Mucosa of stomach (tissue), 1 donor: ENCODE results near the gene MCAM.

ENCODE experiments used
- H3K27me3 ChIP-seq: one replicate; pipeline ENCODE4 v1.7.0; 2013; ENCODE audit warnings: mild to moderate bottlenecking, low read length; ENCODE audit not compliant: control insufficient read depth, insufficient read depth
- H3K36me3 ChIP-seq: one replicate; pipeline ENCODE4 v1.7.0; 2013; ENCODE audit warnings: low read length; ENCODE audit not compliant: control insufficient read depth, insufficient read depth
- H3K4me1 ChIP-seq: one replicate; pipeline ENCODE4 v1.7.0; 2013; ENCODE audit warnings: mild to moderate bottlenecking, low read length; ENCODE audit not compliant: control insufficient read depth, insufficient read depth
- H3K4me3 ChIP-seq: one replicate; pipeline ENCODE4 v1.7.0; 2013; ENCODE audit warnings: low read length
- H3K9ac ChIP-seq: one replicate; pipeline ENCODE4 v1.7.0; 2013; ENCODE audit warnings: mild to moderate bottlenecking, low read length, moderate library complexity
- H3K9me3 ChIP-seq: one replicate; pipeline ENCODE4 v1.7.0; 2013; ENCODE audit warnings: mild to moderate bottlenecking, low read length, moderate library complexity; ENCODE audit not compliant: control insufficient read depth
- donor health status: Pancreatic carcinoma.

The MCAM gene

DNA sequence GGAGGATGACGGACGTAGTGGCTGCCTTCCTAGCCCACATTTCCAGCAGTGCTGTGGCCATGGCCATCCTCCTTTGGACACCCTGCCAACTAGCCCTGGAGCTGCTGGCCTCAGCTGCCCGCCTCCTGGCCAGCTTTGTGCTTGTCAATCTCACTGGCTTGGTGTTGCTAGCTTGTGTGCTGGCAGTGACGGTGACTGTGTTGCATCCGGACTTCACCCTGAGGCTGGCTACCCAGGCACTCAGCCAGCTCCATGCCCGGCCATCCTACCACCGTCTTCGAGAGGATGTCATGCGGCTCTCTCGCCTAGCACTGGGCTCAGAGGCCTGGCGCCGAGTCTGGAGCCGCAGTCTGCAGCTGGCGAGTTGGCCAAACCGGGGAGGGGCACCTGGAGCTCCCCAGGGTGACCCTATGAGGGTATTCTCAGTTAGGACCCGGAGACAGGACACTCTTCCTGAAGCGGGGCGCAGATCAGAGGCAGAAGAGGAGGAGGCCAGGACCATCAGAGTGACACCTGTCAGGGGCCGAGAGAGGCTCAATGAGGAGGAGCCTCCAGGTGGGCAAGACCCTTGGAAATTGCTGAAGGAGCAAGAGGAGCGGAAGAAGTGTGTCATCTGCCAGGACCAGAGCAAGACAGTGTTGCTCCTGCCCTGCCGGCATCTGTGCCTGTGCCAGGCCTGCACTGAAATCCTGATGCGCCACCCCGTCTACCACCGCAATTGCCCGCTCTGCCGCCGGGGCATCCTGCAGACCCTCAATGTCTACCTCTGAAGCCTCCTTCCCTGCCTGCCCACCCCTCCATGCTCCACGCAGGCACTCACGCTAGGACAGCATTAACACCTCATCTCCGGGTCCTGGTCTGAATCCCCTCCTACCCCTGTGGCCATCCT is 19.0 kb upstream of the MCAM start:
- peaks cover 40% of the 10 kb centered on the region for H3K4me1 ChIP-seq
- peaks cover 25% of the 10 kb centered on the region for H3K27me3 ChIP-seq
- H3K4me3 ChIP-seq = no peak overlapping the region
- peak overlapping the region; percentile 83 for H3K9ac ChIP-seq
- no peaks in the 10 kb centered on the region for H3K9me3 ChIP-seq
- no peaks in the 10 kb centered on the region for H3K36me3 ChIP-seq

DNA sequence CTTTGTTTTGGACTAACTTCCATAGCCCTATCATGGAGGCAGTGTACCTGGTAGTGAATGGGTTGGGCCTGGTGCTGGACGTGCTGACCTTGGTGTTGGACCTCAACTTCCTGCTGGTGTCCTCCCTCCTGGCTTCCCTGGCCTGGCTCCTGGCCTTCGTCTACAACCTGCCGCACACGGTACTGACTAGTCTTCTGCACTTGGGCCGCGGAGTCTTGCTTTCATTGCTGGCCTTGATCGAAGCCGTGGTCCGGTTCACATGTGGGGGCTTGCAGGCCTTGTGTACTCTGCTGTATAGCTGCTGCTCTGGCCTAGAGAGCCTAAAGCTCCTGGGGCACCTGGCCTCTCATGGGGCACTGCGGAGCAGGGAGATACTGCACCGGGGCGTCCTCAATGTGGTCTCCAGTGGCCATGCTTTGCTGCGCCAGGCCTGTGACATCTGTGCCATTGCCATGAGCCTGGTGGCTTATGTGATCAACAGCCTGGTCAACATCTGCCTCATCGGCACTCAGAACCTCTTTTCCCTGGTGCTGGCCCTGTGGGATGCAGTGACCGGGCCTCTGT is 18.2 kb upstream of the MCAM start:
- no peaks in the 10 kb centered on the region for H3K9me3 ChIP-seq
- H3K4me1 ChIP-seq = peaks cover 33% of the 10 kb centered on the region
- peaks cover 18% of the 10 kb centered on the region for H3K27me3 ChIP-seq
- H3K36me3 ChIP-seq = no peaks in the 10 kb centered on the region
- H3K4me3 ChIP-seq = peak overlapping the region; percentile 37
- H3K9ac ChIP-seq = peak overlapping the region; percentile 83

DNA sequence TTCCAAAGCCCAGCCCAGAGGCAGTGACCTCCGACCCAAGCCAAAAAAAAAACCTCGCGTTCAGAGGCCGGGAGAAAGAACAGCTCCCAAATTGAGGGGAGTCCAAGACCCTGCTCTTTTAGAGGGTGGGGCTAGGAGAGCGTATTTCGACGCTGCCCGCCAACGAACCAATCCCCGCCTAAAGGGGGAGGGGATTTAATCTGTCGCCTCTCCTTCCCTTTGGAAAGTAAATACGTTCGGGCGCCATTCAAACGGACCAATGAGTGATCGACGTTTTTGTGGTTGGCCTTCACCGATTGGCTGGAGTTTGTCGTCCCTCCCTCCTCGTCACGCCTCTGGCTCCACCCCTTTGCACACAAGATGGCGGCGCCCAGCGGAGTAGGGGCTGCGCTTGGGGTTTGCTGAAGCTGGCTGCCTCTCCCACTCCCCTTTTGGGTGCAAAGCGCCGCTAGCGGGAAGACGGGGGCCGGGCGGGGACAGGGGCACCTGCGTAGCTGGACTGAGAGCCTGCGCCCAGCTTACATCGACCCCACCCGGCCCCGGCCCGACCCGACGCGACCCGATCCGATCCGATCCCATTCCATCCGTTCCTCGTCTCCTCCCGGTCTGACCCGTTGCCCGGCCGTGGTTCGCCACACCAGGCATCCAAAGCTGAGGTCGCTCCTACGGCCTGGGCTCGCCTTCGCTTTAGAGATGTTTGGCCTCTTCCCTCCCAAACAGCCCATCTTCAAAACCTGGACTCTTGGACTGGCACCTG is 17.4 kb upstream of the MCAM start, which contains the start of gene RNF26:
Gene RNF26 (plus strand): TSS at position 354 of the 757 bp plus-strand sequence. CDS start 596 bp downstream, outside the sequence.
- peak within 1 kb of the TSS; percentile 83 for H3K9ac ChIP-seq
- peak within 1 kb of the TSS; percentile 37 for H3K4me3 ChIP-seq
- peaks cover 25% of the 10 kb centered on the region for H3K4me1 ChIP-seq
- no peaks in the 10 kb centered on the region for H3K36me3 ChIP-seq
- H3K27me3 ChIP-seq = peaks cover 10% of the 10 kb centered on the region
- no peaks in the 10 kb centered on the region for H3K9me3 ChIP-seq

DNA sequence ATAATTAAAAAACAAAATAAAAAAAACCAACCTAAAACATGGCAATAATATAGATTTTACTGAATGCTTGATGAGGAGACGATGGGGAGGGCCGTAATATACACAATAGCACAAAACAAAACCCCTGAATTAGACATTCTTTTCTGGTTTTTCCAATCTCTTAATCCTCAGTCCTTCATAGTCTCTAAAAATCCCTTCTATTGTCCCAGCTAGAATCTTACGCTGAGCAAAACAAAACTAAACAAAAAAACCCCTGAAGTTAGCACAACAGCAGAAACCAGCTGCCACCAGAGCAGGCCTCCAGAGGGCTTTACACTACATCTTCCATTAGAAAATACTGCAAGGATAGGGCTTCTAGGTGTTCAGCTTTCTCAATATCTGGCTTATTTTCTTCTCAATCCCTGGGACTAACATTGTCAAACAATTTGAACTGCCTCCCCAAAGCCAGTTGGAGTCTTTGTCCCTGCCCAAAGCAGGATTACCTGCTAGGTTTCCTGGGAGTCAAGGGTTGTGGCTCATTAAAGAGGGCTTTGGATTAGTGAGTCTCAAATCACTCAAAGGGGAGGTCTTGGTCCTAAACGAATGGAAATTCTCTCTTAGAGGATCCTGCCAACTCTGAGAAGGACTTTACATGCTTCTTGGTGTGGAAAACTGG is 15.3 kb upstream of the MCAM start:
- H3K4me3 ChIP-seq = no peak overlapping the region
- no peaks in the 10 kb centered on the region for H3K27me3 ChIP-seq
- H3K4me1 ChIP-seq = peaks cover 16% of the 10 kb centered on the region
- no peak overlapping the region for H3K9ac ChIP-seq
- H3K9me3 ChIP-seq = no peaks in the 10 kb centered on the region
- H3K36me3 ChIP-seq = no peaks in the 10 kb centered on the region

- H3K27me3 ChIP-seq = no peaks in the 10 kb centered on the region
- no peaks in the 10 kb centered on the region for H3K36me3 ChIP-seq
- H3K4me1 ChIP-seq = peaks cover 6% of the 10 kb centered on the region
- H3K9me3 ChIP-seq = no peaks in the 10 kb centered on the region
- no peak overlapping the region for H3K9ac ChIP-seq
- no peak overlapping the region for H3K4me3 ChIP-seq
These were observed 13.3 kb upstream of the MCAM start for GRCh38 chr11:119330237-119330636.

GRCh38 chr11:119329320-119329719 is 12.4 kb upstream of the MCAM start:
- no peaks in the 10 kb centered on the region for H3K9me3 ChIP-seq
- H3K4me1 ChIP-seq = no peaks in the 10 kb centered on the region
- H3K27me3 ChIP-seq = no peaks in the 10 kb centered on the region
- no peaks in the 10 kb centered on the region for H3K36me3 ChIP-seq
- H3K4me3 ChIP-seq = no peak overlapping the region
- H3K9ac ChIP-seq = no peak overlapping the region

DNA sequence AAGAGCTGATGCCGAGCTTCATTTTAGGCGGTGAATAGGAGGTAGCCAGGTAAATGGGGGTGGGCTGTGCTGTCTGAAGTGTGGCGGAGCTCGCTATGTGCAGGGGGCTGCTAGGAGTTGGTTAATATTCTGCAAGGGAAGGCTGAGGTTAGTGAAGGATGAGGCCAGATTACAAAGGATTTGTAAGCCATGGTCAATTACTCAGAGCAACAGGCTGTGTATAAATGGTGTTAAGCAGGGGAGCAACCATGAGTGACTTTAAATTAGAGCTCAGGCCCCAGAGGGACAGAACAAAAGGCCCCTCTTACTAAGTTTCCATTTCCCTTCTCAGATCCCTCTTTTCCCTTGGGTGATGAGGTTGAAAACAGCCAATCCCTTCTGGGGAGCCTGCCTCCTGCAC is 7.3 kb upstream of the MCAM start:
- H3K4me3 ChIP-seq = no peak overlapping the region
- no peaks in the 10 kb centered on the region for H3K9me3 ChIP-seq
- no peaks in the 10 kb centered on the region for H3K36me3 ChIP-seq
- no peak overlapping the region for H3K9ac ChIP-seq
- peaks cover 21% of the 10 kb centered on the region for H3K27me3 ChIP-seq
- H3K4me1 ChIP-seq = peaks cover 20% of the 10 kb centered on the region

- Histone ChIP-seq H3K36me3 (no peaks in the 10 kb centered on the region), H3K27me3 (peaks cover 22% of the 10 kb centered on the region), H3K4me3 (no peak overlapping the region), H3K9ac (no peak overlapping the region), H3K9me3 (no peaks in the 10 kb centered on the region), H3K4me1 (peaks cover 23% of the 10 kb centered on the region)
These were observed 6.7 kb upstream of the MCAM start for GRCh38 chr11:119323532-119324033.

DNA sequence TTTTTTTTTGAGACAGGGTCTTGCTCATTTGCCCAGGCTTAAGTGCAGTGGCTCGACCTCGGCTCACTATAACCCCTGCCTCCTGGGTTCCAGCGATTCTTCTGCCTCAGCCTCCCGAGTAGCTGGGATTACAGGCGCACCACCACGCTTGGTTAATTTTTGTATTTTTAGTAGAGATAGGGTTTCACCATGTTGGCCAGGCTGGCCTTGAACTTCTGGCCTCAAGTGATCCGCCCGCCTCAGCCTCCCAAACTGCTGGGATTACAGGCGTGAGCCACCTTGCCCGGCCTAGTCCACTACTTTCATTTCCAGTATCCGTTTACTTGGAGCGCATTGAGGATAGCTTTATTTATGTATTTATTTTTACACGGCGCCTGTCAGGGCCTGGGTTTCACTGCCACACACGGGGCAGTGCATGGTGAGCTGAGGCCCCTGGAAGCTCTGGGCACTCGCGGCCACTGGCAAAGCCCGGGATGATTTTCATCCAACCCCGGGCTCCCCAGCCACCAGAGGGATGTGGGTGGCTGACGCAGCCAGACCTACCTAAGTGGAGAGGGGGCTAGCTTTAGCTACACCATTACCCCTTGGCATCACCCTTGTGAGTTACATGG is 6.1 kb upstream of the MCAM start:
- H3K9me3 ChIP-seq = no peaks in the 10 kb centered on the region
- H3K4me1 ChIP-seq = peaks cover 23% of the 10 kb centered on the region

DNA sequence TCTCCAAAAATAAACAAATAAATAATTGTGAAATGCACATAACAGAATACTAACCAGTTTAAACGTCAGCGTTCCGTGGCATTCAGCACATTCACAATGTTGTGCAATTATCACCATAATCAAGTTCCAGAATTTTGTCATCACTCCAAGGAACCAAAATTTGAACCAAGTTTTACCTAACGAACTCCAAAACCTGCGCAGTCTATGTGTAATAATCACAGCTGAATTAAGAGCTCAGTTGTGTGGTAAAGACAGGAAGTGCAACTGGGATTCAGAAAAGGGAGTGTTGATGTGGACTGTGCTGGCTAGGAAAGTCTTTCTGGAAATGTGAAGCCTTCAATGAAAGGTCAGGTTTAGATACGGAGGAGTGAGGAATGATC is 5.4 kb upstream of the MCAM start:
- peaks cover 23% of the 10 kb centered on the region for H3K4me1 ChIP-seq
- H3K9me3 ChIP-seq = no peaks in the 10 kb centered on the region
- H3K9ac ChIP-seq = no peak overlapping the region
- H3K36me3 ChIP-seq = no peaks in the 10 kb centered on the region
- peaks cover 35% of the 10 kb centered on the region for H3K27me3 ChIP-seq
- H3K4me3 ChIP-seq = no peak overlapping the region

More for the DNA sequence above, 6.1 kb upstream of the MCAM start:
- Histone ChIP-seq H3K36me3 (no peaks in the 10 kb centered on the region), H3K4me3 (no peak overlapping the region), H3K27me3 (peaks cover 28% of the 10 kb centered on the region), H3K9ac (no peak overlapping the region)

DNA sequence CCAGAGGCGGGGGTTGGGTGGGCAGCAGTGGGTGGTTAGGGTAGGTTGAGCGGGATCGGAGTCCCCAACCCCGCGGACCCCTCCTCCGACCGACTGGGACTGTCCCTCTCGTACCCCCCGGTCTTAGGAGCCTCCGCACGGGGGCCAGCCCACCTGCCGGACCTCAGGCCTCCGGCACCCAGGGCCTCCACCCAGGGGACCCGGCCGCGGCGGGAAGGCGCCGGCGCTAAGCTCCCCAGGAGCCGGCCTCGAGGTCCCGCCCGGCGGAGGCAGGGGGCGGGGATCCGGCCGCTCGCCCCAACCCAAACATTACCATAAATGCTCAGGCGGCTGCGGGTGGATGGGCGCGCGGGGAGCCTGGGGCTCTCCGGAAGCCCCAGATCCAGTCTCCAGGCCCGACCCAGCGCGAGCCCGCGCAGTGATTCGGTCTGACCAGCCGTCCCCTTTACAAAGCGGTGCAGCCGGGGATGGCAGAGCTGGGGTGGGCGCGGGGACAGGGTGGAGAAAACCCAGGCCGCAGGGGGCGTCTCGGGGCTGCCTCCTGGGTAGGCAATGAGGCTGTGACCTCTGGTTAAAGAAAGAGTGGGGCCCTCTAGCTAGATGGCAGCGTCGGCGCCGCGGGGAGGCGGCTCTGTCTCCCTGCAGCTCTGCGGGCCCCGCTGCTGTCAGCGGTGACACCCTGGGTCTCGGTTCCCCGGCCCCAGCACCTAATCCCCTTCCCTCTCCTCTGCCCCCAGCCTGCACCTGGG is 4.0 kb upstream of the MCAM start:
- H3K4me3 ChIP-seq = peak overlapping the region; percentile 25
- H3K4me1 ChIP-seq = peaks cover 31% of the 10 kb centered on the region
- no peaks in the 10 kb centered on the region for H3K9me3 ChIP-seq
- peak overlapping the region; percentile 73 for H3K9ac ChIP-seq
- H3K36me3 ChIP-seq = no peaks in the 10 kb centered on the region
- H3K27me3 ChIP-seq = peaks cover 45% of the 10 kb centered on the region
